GM19240 (cell line): ENCODE measurements around the gene OR8D1.
"Not testable (repeated sequence)": the region's sequence is repeated elsewhere in the genome, so short reads cannot be mapped to it uniquely, and the experiment has no call there.

Experiments
- DNase-seq: peaks from one replicate; pipeline ENCODE4 v3.0.0; 2011; ENCODE audit warnings: low spot score; ENCODE audit not compliant: insufficient read length

Gene OR8D1

GRCh38 chr11:124285610-124286344 lies 28.0 kb downstream of the OR8D1 start:
- DNase-seq, result no peak

GRCh38 chr11:124278261-124278660 lies 35.5 kb downstream of the OR8D1 start:
- DNase-seq, result no peak

GRCh38 chr11:124277804-124278203 lies 35.9 kb downstream of the OR8D1 start:
- DNase-seq, result no peak

- no peak for DNase-seq
Measured at GRCh38 chr11:124277207-124277606, 36.5 kb downstream of the OR8D1 start.

- DNase-seq, result no peak
Measured at GRCh38 chr11:124276081-124276480, 37.7 kb downstream of the OR8D1 start.

GRCh38 chr11:124274000-124274399 lies 39.7 kb downstream of the OR8D1 start:
- DNase-seq, result no peak

- DNase-seq, result not testable (repeated sequence)
Measured at GRCh38 chr11:124270886-124271285, 42.9 kb downstream of the OR8D1 start.

- not testable (repeated sequence) for DNase-seq
Measured at GRCh38 chr11:124265041-124265440, 48.7 kb downstream of the OR8D1 start.

GRCh38 chr11:124256076-124256475 lies 57.7 kb downstream of the OR8D1 start, which contains the start of gene OR8G5:
TSS of gene OR8G5 (plus strand) at chr11:124256376. CDS start at chr11:124264932, 8,556 bp downstream.
- DNase-seq, result no peak
